K562 (cell line): Measurements from ENCODE around the gene SEMA3C. TPM values are rescaled to one million over a fixed set of nuclear protein-coding genes. Genes with fewer than 3 reads are reported as not detected.

Experiments used
- ATAC-seq: fragments of 200-7000 bp; cut with Tn5 transposase; 3 replicates; pipeline ENCODE4 v1.9.1; 2020; ENCODE audit warnings: moderate library complexity
- BruUV-seq: library from RNA; stranded (reverse); fragments of 400-500 nt; replicated peaks from 2 replicates; lab custom pipeline; 2021; lab: Mats Ljungman, UMichigan
- CTCF ChIA-PET: fragments of 300-600 bp; formaldehyde crosslinking; extraction: SDS; loops from one replicate; lab custom pipeline; 2021; ENCODE audit warnings: low intra/inter-chr PET ratio; lab: Yijun Ruan, JAX
- POLR2A ChIA-PET: fragments of 300-600, 350-650 bp; sonication (Branson Sonifier 250); formaldehyde crosslinking; extraction: SDS; loops from one replicate; lab custom pipeline; 2021; ENCODE audit warnings: antibody characterized with exemption, inconsistent platforms; lab: Yijun Ruan, JAX
- DNase-seq, 4 experiments: peaks; one replicate each; pipeline versions ENCODE4 v3.0.0 to v3.0.0-alpha.2; 2011 to 2018; ENCODE audit warnings: low spot score in 3 of 4, mixed read lengths in 3 of 4; ENCODE audit errors: extremely low read depth in 1 of 4
- FAIRE-seq: peaks from 2 replicates; lab custom pipeline; 2011; peaks lifted over from hg19 to GRCh38; lab: Jason Lieb, UNC
- H2AFZ ChIP-seq: 2 replicates; pipeline ENCODE4 v1.6.0; 2011; ENCODE audit warnings: low read depth, low read length, control low read depth, inconsistent platforms
- H3K27ac ChIP-seq: fragments of 200-600 bp; 3 replicates; pipeline ENCODE4 v1.8.0; 2011; ENCODE audit warnings: low read depth, mild to moderate bottlenecking, control low read depth, inconsistent platforms, low read length, moderate library complexity, mixed read lengths; ENCODE audit errors: extremely low read depth
- H3K27me3 ChIP-seq, 2 experiments: fragments of 300-600 bp in 1 of 2; 2 replicates in 1 of 2; 3 replicates in 1 of 2; pipeline versions ENCODE4 v1.6.0 to v1.8.0; 2011; ENCODE audit warnings: inconsistent platforms in 2 of 2, low read length in 2 of 2, mild to moderate bottlenecking in 1 of 2, mixed read lengths in 1 of 2, moderate library complexity in 1 of 2; ENCODE audit not compliant: control insufficient read depth in 2 of 2, insufficient read depth in 2 of 2
- H3K36me3 ChIP-seq: fragments of 300-600 bp; 3 replicates; pipeline ENCODE4 v1.8.0; 2011; ENCODE audit warnings: mild to moderate bottlenecking, low read length, inconsistent platforms; ENCODE audit not compliant: control insufficient read depth, insufficient read depth
- H3K4me1 ChIP-seq, 2 experiments: fragments of 200-600 bp in 1 of 2; replicated peaks in 1 of 2; 2 replicates in 1 of 2; 3 replicates in 1 of 2; pipeline versions ENCODE4 v1.5.1 to v1.8.0; 2011; ENCODE audit warnings: inconsistent platforms in 2 of 2, low read length in 2 of 2, mild to moderate bottlenecking in 1 of 2, mixed read lengths in 1 of 2, moderate library complexity in 1 of 2; ENCODE audit not compliant: control insufficient read depth in 2 of 2, insufficient read depth in 2 of 2
- H3K4me2 ChIP-seq: 2 replicates; pipeline ENCODE4 v1.6.1; 2011; ENCODE audit warnings: low read length, control low read depth, inconsistent platforms, mixed read lengths; ENCODE audit not compliant: insufficient read depth
- H3K4me3 ChIP-seq: fragments of 200-600 bp; sonication (generic), shearing (Covaris generic); 2 replicates; pipeline ENCODE4 v1.5.1; 2016; ENCODE audit warnings: control low read depth, inconsistent platforms
- H3K79me2 ChIP-seq: fragments of 200-600 bp; 3 replicates; pipeline ENCODE4 v1.8.0; 2011; ENCODE audit warnings: low read length, inconsistent platforms; ENCODE audit not compliant: control insufficient read depth, insufficient read depth
- H3K9ac ChIP-seq, 2 experiments: 2 replicates each; pipeline versions ENCODE4 v1.6.0 to v1.6.1; 2011; ENCODE audit warnings: low read depth in 2 of 2, low read length in 2 of 2, control low read depth in 1 of 2, inconsistent platforms in 1 of 2, mild to moderate bottlenecking in 1 of 2, mixed read lengths in 1 of 2; ENCODE audit not compliant: insufficient read depth in 1 of 2
- H3K9me1 ChIP-seq: one replicate; pipeline ENCODE4 v1.6.0; 2011; ENCODE audit warnings: inconsistent platforms, mild to moderate bottlenecking, low read length, moderate library complexity; ENCODE audit not compliant: control insufficient read depth, insufficient read depth
- H3K9me3 ChIP-seq: replicated peaks from 2 replicates; pipeline ENCODE4 v1.5.1; 2011; ENCODE audit warnings: low read depth, low read length, inconsistent platforms; ENCODE audit not compliant: control insufficient read depth, insufficient read depth
- H4K20me1 ChIP-seq: replicated peaks from 2 replicates; pipeline ENCODE4 v1.6.1; 2011; ENCODE audit warnings: low read length, inconsistent platforms, mixed read lengths; ENCODE audit not compliant: control insufficient read depth, insufficient read depth
- CEBPG ChIP-seq, 3 experiments: fragments of 200-800 bp in 1 of 3; sonication (Bioruptor generic) in 1 of 3; sonication (generic) in 1 of 3; formaldehyde crosslinking in 1 of 3; IDR thresholded peaks in 2 of 3; conservative IDR thresholded peaks in 1 of 3; 2 replicates each; pipeline versions ENCODE4 v1.6.1 to v1.8.0; 2016 to 2022; ENCODE audit warnings: missing compliant biosample characterization in 2 of 3, missing genetic modification characterization in 2 of 3, mild to moderate bottlenecking in 1 of 3, missing genetic modification reagents in 1 of 3
- FOXK2 ChIP-seq, 2 experiments: fragments of 450-650 bp; IDR thresholded peaks in 1 of 2; conservative IDR thresholded peaks in 1 of 2; 2 replicates each; pipeline ENCODE4 v1.6.1; 2016; ENCODE audit warnings: low read depth in 2 of 2, mild to moderate bottlenecking in 1 of 2
- HDAC3 ChIP-seq: fragments of 450-650 bp; IDR thresholded peaks from 2 replicates; pipeline ENCODE4 v1.6.1; 2018; ENCODE audit warnings: borderline replicate concordance, mild to moderate bottlenecking, moderate library complexity; ENCODE audit not compliant: partially characterized antibody
- MBD2 ChIP-seq: sonication (generic); IDR thresholded peaks from 2 replicates; pipeline ENCODE4 v1.6.1; 2016; ENCODE audit warnings: low read depth, borderline replicate concordance
- MEIS2 ChIP-seq: fragments of 450-650 bp; IDR thresholded peaks from 2 replicates; pipeline ENCODE4 v1.6.1; 2014; ENCODE audit warnings: mild to moderate bottlenecking; ENCODE audit not compliant: partially characterized antibody
- MIER1 ChIP-seq: fragments of 450-650 bp; IDR thresholded peaks from 2 replicates; pipeline ENCODE4 v1.6.1; 2016; ENCODE audit warnings: antibody characterized with exemption, mild to moderate bottlenecking, low read depth
- POLR2G ChIP-seq: fragments of 200-400 bp; formaldehyde crosslinking; IDR thresholded peaks from 2 replicates; pipeline ENCODE4 v1.6.1; 2017; ENCODE audit warnings: low read depth, mild to moderate bottlenecking, antibody characterized with exemption, low read length, moderate library complexity
- PTRF ChIP-seq: fragments of 450-650 bp; IDR thresholded peaks from 2 replicates; pipeline ENCODE4 v1.6.1; 2016; ENCODE audit warnings: mild to moderate bottlenecking, missing genetic modification characterization, missing compliant biosample characterization
- PTTG1 ChIP-seq: fragments of 450-650 bp; IDR thresholded peaks from 2 replicates; pipeline ENCODE4 v1.6.1; 2016; ENCODE audit warnings: low read depth, mild to moderate bottlenecking, missing genetic modification characterization, missing compliant biosample characterization
- RBM34 ChIP-seq: fragments of 200-400 bp; formaldehyde crosslinking; IDR thresholded peaks from 2 replicates; pipeline ENCODE4 v1.6.1; 2018; ENCODE audit warnings: low read length, borderline replicate concordance; ENCODE audit not compliant: insufficient read depth
- SMAD4 ChIP-seq: fragments of 250-450 bp; sonication (Bioruptor Pico); conservative IDR thresholded peaks from 2 replicates; pipeline ENCODE4 v1.8.0; 2021; ENCODE audit warnings: inconsistent platforms, mild to moderate bottlenecking, moderate library complexity
- SMARCA4 ChIP-seq: fragments of 450-650 bp; IDR thresholded peaks from 2 replicates; pipeline ENCODE4 v1.6.1; 2016
- WHSC1 ChIP-seq: IDR thresholded peaks from one replicate; pipeline ENCODE4 v1.6.1; 2012; ENCODE audit warnings: low read length, control low read depth, inconsistent platforms
- YBX1 ChIP-seq: fragments of 450-650 bp; IDR thresholded peaks from 2 replicates; pipeline ENCODE4 v1.7.1; 2016; ENCODE audit warnings: mild to moderate bottlenecking
- ZNF3 ChIP-seq: fragments of 250-450 bp; sonication (Bioruptor Pico); IDR thresholded peaks from 2 replicates; pipeline ENCODE4 v1.5.0; 2021; ENCODE audit warnings: mild to moderate bottlenecking, moderate library complexity
- WGBS: fragments of 100-300 bp; shearing (Covaris generic); methylation state at CpG from one replicate; pipeline ENCODE4 v1.1.6; 2016; ENCODE audit warnings: low coverage, mixed read lengths; ENCODE audit not compliant: insufficient coverage; ENCODE audit errors: missing lambda C conversion rate; 5-methylcytosine and 5-hydroxymethylcytosine counted together
- in situ Hi-C: fragments of 300-500 bp; cut with MboI; formaldehyde crosslinking; loops from 4 replicates; pipeline ENCODE4 v1.15.0; 2018; ENCODE audit warnings: inconsistent platforms, mixed read lengths
- intact Hi-C: fragments of 100-400 bp; cut with micrococcal nuclease; formaldehyde crosslinking; loops from 2 replicates; pipeline ENCODE4 v1.14.2; 2022
- polyA plus RNA-seq, 8 experiments: library from polyadenylated mRNA; depleted of rRNA in 4 of 8; stranded (reverse) in 5 of 8; unstranded in 3 of 8; fragments of >200 nt; fragmentation: Nextera tagmentation in 2 of 8; fragmentation: Illumina TruSeq in 1 of 8; extraction: Ambion mirVana in 2 of 8; extraction: Trizol in 1 of 8; gene quantifications; 2 replicates each; pipeline versions ENCODE4 v1.2.1 to v1.2.3, GENCODE V29; 2011 to 2014; ENCODE audit warnings: inconsistent platforms in 1 of 8, missing spikeins in 1 of 8
- total RNA-seq, 7 experiments: library from RNA; depleted of rRNA in 6 of 7; stranded (reverse); fragments of >200 nt in 6 of 7; fragmentation: Illumina TruSeq in 2 of 7; extraction: Trizol in 2 of 7; gene quantifications; 2 replicates each; pipeline versions ENCODE4 v1.2.1 to v1.2.3, GENCODE V29; 2011 to 2021; ENCODE audit warnings: low replicate concordance in 1 of 7
- TF ChIP-seq, protein P1 (sequence below): fragments of 250-450 bp; sonication (Bioruptor Pico); IDR thresholded peaks from 2 replicates; pipeline ENCODE4 v1.4.0; 2020; ENCODE audit warnings: mild to moderate bottlenecking, moderate library complexity

The SEMA3C gene
- total and polyA plus RNA-seq, 9 of the 15 experiments (the other 6 are each of a cell fraction or from before 2014, with no cell fraction given), result 0.04 to 0.36 (median 0.12) TPM; not detected in 3

DNA sequence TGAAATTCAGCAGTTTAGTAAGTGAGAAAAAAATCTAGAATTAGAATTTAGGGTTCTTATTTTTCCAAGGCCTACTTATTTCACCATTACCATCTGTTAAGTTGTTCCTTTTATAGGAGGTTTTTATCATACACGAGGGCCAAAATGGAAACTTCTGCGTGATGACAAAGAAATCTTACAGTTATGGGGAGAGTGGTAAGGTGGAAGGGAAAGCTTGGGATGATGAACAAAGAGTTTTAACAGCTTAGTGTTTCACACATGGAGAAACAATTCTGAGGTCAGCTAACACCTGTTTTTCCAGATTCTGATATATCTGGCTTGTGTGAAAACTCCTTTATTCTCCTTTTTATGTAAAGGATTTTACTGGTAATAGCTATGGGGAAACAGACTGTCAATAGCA is 49.8 kb upstream of the SEMA3C start:
- ATAC-seq (no peak), DNase-seq (no peak), FAIRE-seq (no peak)
- H3K4me2 ChIP-seq, result no peak overlapping the region
- H3K4me3 ChIP-seq, result no peak overlapping the region
- H2AFZ ChIP-seq, result no peak overlapping the region
- H3K9me3 ChIP-seq, result no peaks in the 10 kb centered on the region
- intact Hi-C loops (no loop called here), in situ Hi-C loops (no loop called here)
- H3K9ac ChIP-seq, result no peak overlapping the region
- H4K20me1 ChIP-seq, result no peaks in the 10 kb centered on the region
- H3K27ac ChIP-seq, result no peak overlapping the region
- WGBS, result 7% methylated on average over 2 of the region's 2 CpGs
- no peaks in the 10 kb centered on the region for H3K9me1 ChIP-seq
- H3K36me3 ChIP-seq, result no peaks in the 10 kb centered on the region
- CTCF ChIA-PET, result no interaction called here
- no TSS peak for BruUV-seq
- POLR2A ChIA-PET, result no interaction called here
- no peaks in the 10 kb centered on the region for H3K79me2 ChIP-seq
- no peak for TF ChIP-seq PTRF (tag)
- no peaks in the 10 kb centered on the region for H3K4me1 ChIP-seq
- H3K27me3 ChIP-seq, result no peaks in the 10 kb centered on the region

DNA sequence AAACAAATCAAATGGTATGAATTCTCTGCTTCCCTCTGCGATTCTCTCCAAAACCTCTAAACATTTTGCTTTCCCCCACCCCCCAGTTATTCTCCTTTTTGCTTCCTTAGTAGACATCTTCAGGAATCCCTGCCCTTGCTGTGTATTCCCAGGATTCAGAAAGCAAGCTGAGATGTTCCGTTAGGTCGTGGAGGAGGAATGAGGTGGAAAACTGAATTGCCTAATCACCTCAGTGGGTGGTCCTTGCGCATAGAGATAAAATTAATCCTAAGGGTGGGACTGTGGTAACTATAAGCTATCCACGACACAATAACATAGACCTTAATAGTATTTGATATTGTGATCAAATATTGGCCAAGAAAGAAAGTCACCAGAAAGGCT is 49.1 kb upstream of the SEMA3C start:
- Histone ChIP-seq H4K20me1 (no peaks in the 10 kb centered on the region), H3K4me3 (no peak overlapping the region), H3K9me3 (no peaks in the 10 kb centered on the region), H3K4me1 (no peaks in the 10 kb centered on the region), H2AFZ (no peak overlapping the region), H3K9me1 (no peaks in the 10 kb centered on the region), H3K4me2 (no peak overlapping the region), H3K9ac (no peak overlapping the region), H3K36me3 (no peaks in the 10 kb centered on the region), H3K27me3 (no peaks in the 10 kb centered on the region)
- BruUV-seq, result no TSS peak
- ChIA-PET POLR2A (no interaction called here), CTCF (no interaction called here)
- 7% methylated on average over 5 of the region's 5 CpGs for WGBS
- no peak for FAIRE-seq
- ATAC-seq, result no peak
- in situ Hi-C loops, result no loop called here
- intact Hi-C loops, result no loop called here
- no peak for DNase-seq
- TF ChIP-seq, protein P1, sequence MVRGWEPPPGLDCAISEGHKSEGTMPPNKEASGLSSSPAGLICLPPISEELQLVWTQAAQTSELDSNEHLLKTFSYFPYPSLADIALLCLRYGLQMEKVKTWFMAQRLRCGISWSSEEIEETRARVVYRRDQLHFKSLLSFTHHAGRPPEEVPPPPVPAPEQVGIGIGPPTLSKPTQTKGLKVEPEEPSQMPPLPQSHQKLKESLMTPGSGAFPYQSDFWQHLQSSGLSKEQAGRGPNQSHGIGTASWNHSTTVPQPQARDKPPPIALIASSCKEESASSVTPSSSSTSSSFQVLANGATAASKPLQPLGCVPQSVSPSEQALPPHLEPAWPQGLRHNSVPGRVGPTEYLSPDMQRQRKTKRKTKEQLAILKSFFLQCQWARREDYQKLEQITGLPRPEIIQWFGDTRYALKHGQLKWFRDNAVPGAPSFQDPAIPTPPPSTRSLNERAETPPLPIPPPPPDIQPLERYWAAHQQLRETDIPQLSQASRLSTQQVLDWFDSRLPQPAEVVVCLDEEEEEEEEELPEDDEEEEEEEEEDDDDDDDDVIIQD (CRISPR knock-in tag), result no peak
- TF ChIP-seq YBX1 (no peak), MEIS2 (no peak), CEBPG (CRISPR knock-in tag; IDR thresholded peaks at IDR 0.05) (no peak), CEBPG (tag; conservative IDR thresholded peaks at IDR 0.05 in 1 of 2, IDR thresholded peaks at IDR 0.05 in 1 of 2) (no peak), WHSC1 (no peak), MIER1 (no peak), SMARCA4 (no peak), MBD2 (no peak), PTTG1 (tag) (no peak), FOXK2 (conservative IDR thresholded peaks at IDR 0.05 in 1 of 2, IDR thresholded peaks at IDR 0.05 in 1 of 2; ENCODE audit: low read depth in 2 of 2) (no peak), ZNF3 (CRISPR knock-in tag) (no peak), POLR2G (no peak), HDAC3 (no peak), RBM34 (no peak), SMAD4 (CRISPR knock-in tag) (no peak)
- TF ChIP-seq, all 486 proteins: peak for 0
- Histone ChIP-seq H3K79me2 (no peaks in the 10 kb centered on the region), H3K27ac (no peak overlapping the region)
